Natural killer cell (primary cell): Measurements from ENCODE around the gene RAP2B. TPM values are rescaled to one million over a fixed set of nuclear protein-coding genes. Genes with fewer than 3 reads are reported as not detected.

Experiments
- ATAC-seq, 3 donors: fragments of 150-1000 bp in 2 of 3; fragments of 200-7000 bp in 1 of 3; cut with Tn5 transposase; 1 replicate in 1 of 3; 2 replicates in 2 of 3; pipeline ENCODE4 v1.10.0; 2021; ENCODE audit warnings: mild to moderate bottlenecking in 2 of 3, moderate library complexity in 2 of 3
- DNase-seq, 2 donors: peaks; one replicate each; pipeline versions ENCODE4 v3.0.0 to v3.0.0-alpha.2; 2013 to 2021; ENCODE audit warnings: mixed read lengths in 1 of 2
- H3K27ac ChIP-seq: one replicate; pipeline ENCODE4 v1.5.1; 2013; ENCODE audit warnings: mild to moderate bottlenecking, low read length
- H3K27me3 ChIP-seq: one replicate; pipeline ENCODE4 v1.6.1; 2013; ENCODE audit warnings: low read length; ENCODE audit not compliant: control insufficient read depth, insufficient read depth
- H3K36me3 ChIP-seq: one replicate; pipeline ENCODE4 v1.6.1; 2013; ENCODE audit warnings: low read length; ENCODE audit not compliant: control insufficient read depth, insufficient read depth
- H3K4me1 ChIP-seq: one replicate; pipeline ENCODE4 v1.6.1; 2013; ENCODE audit warnings: low read length; ENCODE audit not compliant: control insufficient read depth, insufficient read depth
- H3K4me3 ChIP-seq: one replicate; pipeline ENCODE4 v1.5.1; 2013; ENCODE audit warnings: low read length
- H3K9me3 ChIP-seq: one replicate; pipeline ENCODE4 v1.6.1; 2013; ENCODE audit warnings: low read length; ENCODE audit not compliant: control insufficient read depth, insufficient read depth
- H3K27ac Mint-ChIP-seq, 2 donors: one replicate each; pipeline ENCODE4 v1.8.0; 2022; ENCODE audit warnings: mild to moderate bottlenecking in 2 of 2, mixed read lengths in 2 of 2, moderate library complexity in 1 of 2
- H3K27me3 Mint-ChIP-seq, 2 donors: one replicate each; pipeline ENCODE4 v1.8.0; 2022; ENCODE audit warnings: low read depth in 2 of 2, mixed read lengths in 2 of 2
- H3K36me3 Mint-ChIP-seq: one replicate; pipeline ENCODE4 v1.8.0; 2022; ENCODE audit warnings: mixed read lengths
- H3K4me1 Mint-ChIP-seq, 2 donors: one replicate each; pipeline ENCODE4 v1.8.0; 2022; ENCODE audit warnings: mixed read lengths in 2 of 2
- H3K4me3 Mint-ChIP-seq: one replicate; pipeline ENCODE4 v1.8.0; 2022; ENCODE audit warnings: mild to moderate bottlenecking, moderate library complexity, mixed read lengths
- H3K9me3 Mint-ChIP-seq, 2 donors: one replicate each; pipeline ENCODE4 v1.8.0; 2022; ENCODE audit warnings: mixed read lengths in 2 of 2
- CTCF ChIP-seq: fragments of 200-600 bp; IDR thresholded peaks from one replicate; pipeline ENCODE4 v1.8.0; 2022; ENCODE audit warnings: antibody characterized with exemption
- WGBS: methylation state at CpG from one replicate; pipeline ENCODE4 v1.1.7; 2013; ENCODE audit warnings: missing lambda C conversion rate; ENCODE audit not compliant: insufficient coverage; 5-methylcytosine and 5-hydroxymethylcytosine counted together
- intact Hi-C: fragments of 100-400 bp; cut with micrococcal nuclease; formaldehyde crosslinking; loops from one replicate; pipeline ENCODE4 v1.14.2; 2022
- total RNA-seq, 4 donors: library from RNA; stranded (reverse); fragments of 120-200 nt in 1 of 4; gene quantifications; one replicate each; pipeline versions ENCODE4 v1.2.3 to v1.2.4, GENCODE V29; 2013 to 2022

Gene RAP2B
- total RNA-seq, 3 donors from 2014 or later (not counting 1 experiment from before 2014, with no cell fraction given) = 34.8 to 41.7 (median 38.1) TPM

GRCh38 chr3:153144071-153144470 lies 18.0 kb upstream of the RAP2B start:
- Histone ChIP-seq H3K27me3 (no peaks in the 10 kb centered on the region), H3K4me1 (no peaks in the 10 kb centered on the region), H3K27ac (no peak overlapping the region), H3K4me3 (no peak overlapping the region), H3K9me3 (no peaks in the 10 kb centered on the region), H3K36me3 (no peaks in the 10 kb centered on the region)
- H3K9me3 Mint-ChIP-seq = no peaks in the 10 kb centered on the region
- H3K4me1 Mint-ChIP-seq = peaks cover 20 to 23% of the 10 kb centered on the region in 2 donors
- no peaks in the 10 kb centered on the region for H3K36me3 Mint-ChIP-seq
- intact Hi-C loops = no loop called here
- ATAC-seq (no peak), DNase-seq (no peak)
- 29% methylated on average over 1 of the region's 1 CpG for WGBS
- no peak for TF ChIP-seq CTCF
- no peak overlapping the region for H3K27ac Mint-ChIP-seq
- H3K27me3 Mint-ChIP-seq = no peaks in the 10 kb centered on the region
- H3K4me3 Mint-ChIP-seq = no peak overlapping the region

- no peaks in the 10 kb centered on the region for H3K9me3 Mint-ChIP-seq
- no peak overlapping the region for H3K4me3 Mint-ChIP-seq
- Histone ChIP-seq H3K27me3 (no peaks in the 10 kb centered on the region), H3K36me3 (no peaks in the 10 kb centered on the region), H3K27ac (no peak overlapping the region), H3K9me3 (no peaks in the 10 kb centered on the region), H3K4me1 (no peaks in the 10 kb centered on the region), H3K4me3 (no peak overlapping the region)
- intact Hi-C loops = no loop called here
- no peak for TF ChIP-seq CTCF
- H3K27me3 Mint-ChIP-seq = no peaks in the 10 kb centered on the region
- H3K36me3 Mint-ChIP-seq = no peaks in the 10 kb centered on the region
- no peak overlapping the region for H3K27ac Mint-ChIP-seq
- no peak for ATAC-seq
- WGBS = no CpG with 5 or more reads among the region's 1 CpG
- peaks cover 20 to 23% of the 10 kb centered on the region in 2 donors for H3K4me1 Mint-ChIP-seq
- no peak for DNase-seq
Observed at GRCh38 chr3:153144779-153145178, 17.2 kb upstream of the RAP2B start.

GRCh38 chr3:153145454-153145853 lies 16.6 kb upstream of the RAP2B start:
- H3K27ac Mint-ChIP-seq = no peak overlapping the region
- H3K9me3 ChIP-seq = no peaks in the 10 kb centered on the region
- H3K27me3 ChIP-seq = no peaks in the 10 kb centered on the region
- H3K4me1 ChIP-seq = no peaks in the 10 kb centered on the region
- no peak for ATAC-seq
- H3K36me3 Mint-ChIP-seq = no peaks in the 10 kb centered on the region
- no peaks in the 10 kb centered on the region for H3K36me3 ChIP-seq
- no peak overlapping the region for H3K4me3 ChIP-seq
- DNase-seq = no peak
- intact Hi-C loops = no loop called here
- no peaks in the 10 kb centered on the region for H3K9me3 Mint-ChIP-seq
- TF ChIP-seq CTCF = no peak
- H3K27me3 Mint-ChIP-seq = no peaks in the 10 kb centered on the region
- peaks cover 17 to 20% of the 10 kb centered on the region in 2 donors for H3K4me1 Mint-ChIP-seq
- H3K27ac ChIP-seq = no peak overlapping the region
- H3K4me3 Mint-ChIP-seq = no peak overlapping the region
